Lower leg skin (tissue), 3 donors: ENCODE results near the gene SNCG.

Experiments used
- CTCF ChIP-seq, 3 donors: fragments of 450-650 bp; IDR thresholded peaks; one replicate each; pipeline ENCODE4 v1.5.1; 2016; ENCODE audit warnings: antibody characterized with exemption in 3 of 3, mild to moderate bottlenecking in 3 of 3, moderate library complexity in 2 of 3
- POLR2A ChIP-seq, 2 donors: fragments of 450-650 bp; IDR thresholded peaks; one replicate each; pipeline ENCODE4 v1.6.1; 2016 to 2017; ENCODE audit warnings: antibody characterized with exemption in 2 of 2, mild to moderate bottlenecking in 1 of 2, moderate library complexity in 1 of 2

DNA sequence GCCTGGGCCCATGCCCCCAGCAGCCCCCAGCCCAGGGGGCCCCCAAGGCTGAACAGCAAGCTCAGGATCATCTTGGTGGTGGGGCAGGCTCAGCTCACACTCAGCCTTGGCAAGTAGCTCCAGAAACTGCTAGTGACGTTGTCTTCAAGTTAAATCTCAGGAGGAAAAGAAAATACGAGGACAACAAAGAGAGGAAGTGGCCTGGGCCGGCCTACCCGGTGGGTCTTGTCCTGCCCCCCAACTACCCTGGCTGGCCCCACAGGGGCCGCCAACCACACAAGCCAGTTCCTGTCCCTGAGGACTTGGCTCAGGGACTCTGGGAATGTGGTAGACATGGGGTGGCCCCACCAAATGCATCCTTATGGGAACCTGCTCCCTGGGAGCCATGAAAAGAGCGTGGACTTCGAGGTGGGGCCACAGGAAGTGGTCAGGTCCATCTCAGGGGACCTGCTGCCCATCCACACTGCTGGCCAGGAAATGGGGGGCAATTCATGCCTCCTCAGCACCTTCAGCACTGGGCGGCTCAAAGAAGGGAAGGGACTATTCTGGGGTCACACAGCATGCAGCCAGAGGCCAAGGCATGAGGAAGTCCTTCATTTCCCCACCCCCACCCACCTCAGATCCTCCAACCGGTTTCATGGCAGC lies 806 bp upstream of the SNCG start, which contains the start of gene MMRN2:
- TF ChIP-seq CTCF (IDR thresholded peaks at IDR 0.05) = no peak
- no peak for TF ChIP-seq POLR2A (IDR thresholded peaks at IDR 0.05)
